Measurements from ENCODE around the gene POU6F2.
A peak's percentile ranks its signal among the peaks of the same experiment; 100 is the strongest.

Gene POU6F2

GRCh38 chr7:39404907-39405306 is 427.2 kb downstream of the POU6F2 start:
- DNase-seq (ENCODE audit: low spot score), result no peak

DNA sequence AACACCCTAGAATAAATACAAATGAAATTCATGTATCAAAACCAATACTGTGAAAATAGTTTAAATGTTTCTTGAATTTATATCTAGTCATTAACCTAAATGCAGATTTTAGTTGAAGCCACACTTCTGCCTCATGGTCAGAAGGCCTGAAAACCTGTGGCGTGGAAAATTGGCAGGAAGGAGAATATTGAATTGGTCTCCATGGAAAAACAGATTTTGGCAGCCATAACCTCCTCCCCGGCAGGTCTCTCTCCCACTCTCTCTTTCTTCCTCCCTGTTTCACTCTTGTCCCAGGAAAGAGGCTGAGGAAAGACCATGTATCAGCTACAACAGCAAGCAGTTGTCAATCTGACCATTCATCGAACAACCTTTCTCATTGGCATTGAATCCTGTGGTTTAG is 427.9 kb downstream of the POU6F2 start:
- no peak for DNase-seq (ENCODE audit: low spot score)

- no peak for DNase-seq (ENCODE audit: low spot score)
Measured at GRCh38 chr7:39406467-39406866, 428.8 kb downstream of the POU6F2 start.

GRCh38 chr7:39407137-39407536 is 429.4 kb downstream of the POU6F2 start:
- DNase-seq (ENCODE audit: low spot score), result no peak

GRCh38 chr7:39407723-39408122 is 430.0 kb downstream of the POU6F2 start:
- DNase-seq (ENCODE audit: low spot score), result no peak

- DNase-seq (ENCODE audit: low spot score), result no peak
Measured at GRCh38 chr7:39408906-39409305, 431.2 kb downstream of the POU6F2 start.

DNA sequence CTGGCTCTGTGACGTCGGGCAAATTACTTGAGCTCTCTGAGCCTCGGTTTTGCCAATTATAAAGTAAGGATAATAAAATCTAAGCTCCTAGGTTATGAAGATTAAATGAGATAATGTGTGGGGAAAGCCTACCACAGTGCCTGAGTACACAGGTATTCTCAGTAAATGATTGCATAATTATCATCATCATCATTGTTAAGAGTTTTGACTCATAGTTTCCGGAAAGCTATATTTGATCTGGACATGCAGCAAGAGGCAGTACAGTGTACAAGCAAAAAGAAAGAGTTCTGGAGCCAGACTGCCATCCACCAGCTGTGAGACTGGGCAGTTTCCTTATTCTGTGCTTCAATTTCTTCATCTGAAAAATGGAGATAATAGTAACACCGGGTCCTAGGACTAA is 432.9 kb downstream of the POU6F2 start:
- no peak for DNase-seq (ENCODE audit: low spot score)

- no peak for DNase-seq (ENCODE audit: low spot score)
Measured at GRCh38 chr7:39413636-39414223, 436.0 kb downstream of the POU6F2 start.

GRCh38 chr7:39414224-39415035 is 436.7 kb downstream of the POU6F2 start:
- DNase-seq (ENCODE audit: low spot score), result peak; percentile 86

- DNase-seq (ENCODE audit: low spot score), result no peak
Measured at GRCh38 chr7:39415091-39415787, 437.5 kb downstream of the POU6F2 start.

GRCh38 chr7:39416866-39417265 is 439.2 kb downstream of the POU6F2 start:
- DNase-seq (ENCODE audit: low spot score), result no peak

GRCh38 chr7:39417642-39418041 is 439.9 kb downstream of the POU6F2 start:
- DNase-seq (ENCODE audit: low spot score), result no peak

GRCh38 chr7:39421251-39421650 is 443.5 kb downstream of the POU6F2 start:
- no peak for DNase-seq (ENCODE audit: low spot score)

- no peak for DNase-seq (ENCODE audit: low spot score)
Measured at GRCh38 chr7:39421661-39422060, 444.0 kb downstream of the POU6F2 start.

- DNase-seq (ENCODE audit: low spot score), result no peak
Measured at GRCh38 chr7:39428221-39428620, 450.5 kb downstream of the POU6F2 start.

DNA sequence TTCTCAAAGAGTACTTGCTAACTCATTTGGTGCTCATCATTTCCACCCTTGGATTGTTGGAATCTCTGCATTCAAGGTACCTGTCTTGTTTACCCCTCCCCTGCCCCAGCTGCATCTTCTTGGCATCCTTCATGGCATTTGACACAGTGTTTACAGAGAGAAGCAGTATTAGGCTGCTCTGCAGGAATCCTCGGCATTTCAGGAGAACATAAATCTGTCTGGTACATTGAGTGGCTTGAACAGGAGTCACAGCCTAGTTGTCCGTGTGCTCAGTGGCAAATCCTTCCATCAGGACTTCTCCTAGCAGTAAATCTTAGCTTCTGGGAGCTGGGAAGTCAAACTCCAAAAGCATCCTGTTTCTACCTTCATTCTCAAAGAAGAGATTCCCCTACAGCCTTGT is 451.7 kb downstream of the POU6F2 start:
- no peak for DNase-seq (ENCODE audit: low spot score)

GRCh38 chr7:39430441-39430840 is 452.7 kb downstream of the POU6F2 start:
- DNase-seq (ENCODE audit: low spot score), result no peak

DNA sequence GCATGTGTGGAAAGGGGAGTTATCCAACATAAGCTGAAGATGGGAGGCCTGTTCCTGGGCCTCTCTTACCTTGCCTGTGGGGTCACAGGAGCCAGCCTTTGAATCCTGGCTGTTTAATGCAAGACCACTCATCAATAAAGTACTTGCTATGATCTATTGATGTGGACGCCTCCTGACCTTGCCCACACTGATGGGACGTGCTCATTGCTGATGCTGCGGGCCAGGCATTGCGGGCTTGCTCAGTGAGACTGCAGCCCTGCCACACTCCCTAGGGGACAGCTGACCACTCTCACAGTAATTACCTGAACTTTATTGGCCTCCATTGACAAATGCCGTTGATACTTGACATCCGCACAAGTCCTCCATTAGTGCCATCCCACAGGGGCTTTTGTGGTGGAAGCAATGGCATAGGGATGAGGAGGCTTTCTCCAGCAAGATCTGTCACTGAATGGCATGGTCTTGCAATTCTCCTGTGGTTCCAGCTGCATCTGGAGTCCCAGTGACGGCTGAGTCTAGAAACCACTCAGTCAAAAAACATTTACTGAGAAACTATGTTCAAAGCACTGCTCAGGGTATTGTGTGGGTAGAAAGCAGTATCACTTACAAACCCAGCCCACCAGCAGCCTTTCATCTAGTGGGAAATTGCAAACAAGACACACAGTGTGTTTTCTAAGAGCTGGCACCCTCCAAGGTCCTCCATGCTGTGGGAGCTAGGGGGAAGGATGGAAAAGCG is 453.4 kb downstream of the POU6F2 start:
- no peak for DNase-seq (ENCODE audit: low spot score)

GRCh38 chr7:39432368-39432767 is 454.7 kb downstream of the POU6F2 start:
- DNase-seq (ENCODE audit: low spot score), result no peak

- no peak for DNase-seq (ENCODE audit: low spot score)
Measured at GRCh38 chr7:39432807-39433416, 455.2 kb downstream of the POU6F2 start.

- no peak for DNase-seq (ENCODE audit: low spot score)
Measured at GRCh38 chr7:39433550-39433949, 455.8 kb downstream of the POU6F2 start.

DNA sequence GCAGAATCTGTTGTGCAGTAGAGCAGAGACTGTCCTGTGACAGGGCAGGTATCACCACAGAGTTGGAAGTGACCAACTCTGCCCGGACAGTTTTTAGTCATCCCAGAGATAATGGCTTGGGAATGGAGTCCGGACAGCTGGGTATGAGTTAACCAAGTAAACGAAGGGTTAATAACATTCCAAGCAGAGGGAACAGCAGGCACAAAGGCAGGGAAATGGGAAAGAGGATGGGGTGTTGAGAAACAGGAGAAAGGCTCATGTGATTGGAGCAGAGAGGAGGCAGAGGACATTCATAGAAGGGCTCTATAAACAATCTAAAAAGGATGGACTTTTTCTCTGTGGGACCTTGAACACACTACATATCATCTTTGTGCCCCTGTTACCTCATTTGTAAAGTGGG is 456.3 kb downstream of the POU6F2 start:
- no peak for DNase-seq (ENCODE audit: low spot score)
